DND-41 (cell line): ENCODE measurements around the gene CDH12.

Source experiments
- EZH2 ChIP-seq: IDR thresholded peaks from 3 replicates; pipeline ENCODE4 v1.6.1; 2012; ENCODE audit warnings: borderline replicate concordance, low read depth, mild to moderate bottlenecking, moderate library complexity, low read length, inconsistent platforms; ENCODE audit not compliant: severe bottlenecking
- TF ChIP-seq, protein P1 (sequence below): IDR thresholded peaks from 2 replicates; pipeline ENCODE4 v1.5.1; 2012; ENCODE audit warnings: borderline replicate concordance, low read length, moderate library complexity, mild to moderate bottlenecking; ENCODE audit not compliant: poor library complexity, severe bottlenecking; ENCODE audit errors: extremely low read depth

DNA sequence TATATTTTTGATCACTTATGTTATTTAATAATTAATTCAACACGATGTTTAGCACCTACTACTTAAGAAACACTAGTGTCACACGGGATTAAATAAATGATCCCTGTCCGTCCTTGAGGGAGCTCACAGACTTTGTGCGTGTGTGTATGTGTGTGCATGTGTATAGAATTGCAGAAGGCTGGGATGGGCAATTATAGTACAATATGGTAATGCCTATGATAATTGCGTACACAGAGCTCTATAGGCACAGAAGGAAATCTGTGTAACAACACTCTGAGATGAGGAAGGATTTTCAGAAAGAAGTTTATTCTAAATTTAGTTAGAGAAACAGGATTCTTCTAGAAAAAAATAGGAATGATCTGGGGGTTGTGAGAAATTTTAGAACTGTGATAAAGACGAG is 76.9 kb downstream of the CDH12 start:
- TF ChIP-seq, protein P1, sequence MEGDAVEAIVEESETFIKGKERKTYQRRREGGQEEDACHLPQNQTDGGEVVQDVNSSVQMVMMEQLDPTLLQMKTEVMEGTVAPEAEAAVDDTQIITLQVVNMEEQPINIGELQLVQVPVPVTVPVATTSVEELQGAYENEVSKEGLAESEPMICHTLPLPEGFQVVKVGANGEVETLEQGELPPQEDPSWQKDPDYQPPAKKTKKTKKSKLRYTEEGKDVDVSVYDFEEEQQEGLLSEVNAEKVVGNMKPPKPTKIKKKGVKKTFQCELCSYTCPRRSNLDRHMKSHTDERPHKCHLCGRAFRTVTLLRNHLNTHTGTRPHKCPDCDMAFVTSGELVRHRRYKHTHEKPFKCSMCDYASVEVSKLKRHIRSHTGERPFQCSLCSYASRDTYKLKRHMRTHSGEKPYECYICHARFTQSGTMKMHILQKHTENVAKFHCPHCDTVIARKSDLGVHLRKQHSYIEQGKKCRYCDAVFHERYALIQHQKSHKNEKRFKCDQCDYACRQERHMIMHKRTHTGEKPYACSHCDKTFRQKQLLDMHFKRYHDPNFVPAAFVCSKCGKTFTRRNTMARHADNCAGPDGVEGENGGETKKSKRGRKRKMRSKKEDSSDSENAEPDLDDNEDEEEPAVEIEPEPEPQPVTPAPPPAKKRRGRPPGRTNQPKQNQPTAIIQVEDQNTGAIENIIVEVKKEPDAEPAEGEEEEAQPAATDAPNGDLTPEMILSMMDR, result no peak
- TF ChIP-seq EZH2, result no peak
